Measurements from ENCODE around the gene IMP3.

Gene IMP3

DNA sequence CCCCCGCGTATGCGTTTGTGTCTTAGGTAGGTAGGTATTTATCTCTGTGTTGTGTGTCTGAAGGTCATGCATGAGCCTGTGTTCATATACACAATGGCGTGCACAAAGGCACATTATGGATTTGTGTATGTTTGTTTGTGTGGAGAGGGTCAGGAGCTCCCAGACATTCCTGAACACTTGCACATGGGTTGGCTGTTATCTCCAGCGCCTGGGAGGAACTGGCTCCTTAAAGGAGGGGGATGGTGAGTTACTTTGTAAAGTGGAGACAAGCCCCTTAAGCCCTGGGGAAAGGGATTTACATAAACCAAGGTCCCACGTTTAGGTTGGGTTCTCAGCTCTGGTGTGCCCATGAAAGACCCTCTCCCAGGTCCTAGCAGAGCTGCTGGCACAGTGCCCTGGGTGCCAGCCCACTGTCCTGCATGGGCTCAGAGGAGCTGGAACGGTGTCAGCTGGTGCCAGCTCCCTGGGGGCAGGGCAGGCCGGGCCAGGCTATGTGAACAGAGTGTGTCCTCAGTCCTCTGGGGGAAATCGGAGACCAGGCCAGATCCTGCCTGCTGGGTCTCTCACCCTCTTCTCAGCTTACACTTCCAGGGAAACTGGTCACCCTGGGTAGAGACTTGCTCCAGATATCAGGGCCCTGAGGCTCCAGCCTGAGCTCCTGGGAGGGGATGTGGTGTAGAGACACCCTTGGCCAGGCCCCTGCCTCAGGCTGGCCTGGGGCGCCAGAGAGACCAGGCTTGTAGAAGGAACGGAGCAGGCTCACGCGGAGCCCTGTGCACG, 32.8 kb upstream of the IMP3 start:
- DNase-seq: no peak

DNA sequence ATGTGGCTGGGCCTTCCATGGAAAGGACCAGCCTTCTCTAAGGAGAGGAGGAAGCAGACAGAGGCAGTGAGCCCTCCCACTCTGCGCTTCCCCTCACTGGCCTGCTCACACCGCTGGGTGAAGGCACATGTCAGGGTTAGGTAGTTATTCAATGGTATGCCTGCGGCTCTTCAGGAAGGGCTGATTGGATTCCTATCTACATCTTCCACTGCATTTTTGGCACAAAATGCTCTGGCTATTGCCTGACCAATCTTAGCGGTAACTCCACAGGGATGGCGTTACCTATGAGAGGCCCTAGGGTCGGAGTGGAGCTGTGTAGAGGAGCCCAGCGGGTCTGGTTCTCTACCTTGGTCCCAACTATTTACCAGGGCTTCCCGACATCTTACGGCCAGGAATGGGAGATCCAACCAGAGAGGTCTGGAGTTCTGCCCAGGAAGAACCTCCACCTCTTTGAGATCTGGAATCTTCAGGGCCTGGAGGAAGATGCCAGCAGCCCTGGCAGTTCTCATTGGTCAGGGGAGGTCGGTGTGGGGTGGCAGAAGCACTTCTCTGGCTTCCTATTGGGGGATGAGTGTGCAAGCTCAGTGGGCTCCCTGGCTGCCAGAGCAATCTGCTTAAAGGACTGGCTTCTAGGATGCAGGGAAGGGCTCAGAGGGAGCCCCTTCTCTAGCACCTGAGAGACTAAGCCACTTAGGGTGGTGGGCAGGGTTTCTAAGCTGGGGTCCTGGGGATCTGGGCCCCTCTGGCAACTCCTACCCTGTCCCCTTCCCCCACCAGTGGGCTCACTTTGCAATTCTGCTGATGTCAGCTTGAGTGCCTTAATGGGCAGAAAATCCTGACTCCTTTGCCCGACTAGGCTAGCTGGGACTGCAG, 31.9 kb upstream of the IMP3 start:
- DNase-seq: no peak

DNA sequence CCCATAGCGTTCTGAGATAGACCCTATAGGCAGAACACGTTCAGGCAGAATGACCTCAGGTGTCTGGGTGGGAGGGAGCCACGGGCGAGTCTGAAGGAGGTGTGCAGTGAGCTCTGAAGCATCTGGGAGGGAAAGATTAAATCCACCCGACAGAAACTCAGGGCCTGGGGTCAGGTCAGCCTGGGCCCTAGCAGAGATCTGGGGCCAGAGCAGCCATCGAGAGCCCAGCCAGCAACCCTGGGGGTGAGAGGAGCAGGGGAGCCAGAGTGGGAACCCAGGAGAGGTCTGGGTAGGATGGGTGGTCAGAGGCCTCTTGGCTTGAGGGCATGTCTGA, 29.8 kb upstream of the IMP3 start:
- no peak for DNase-seq

DNA sequence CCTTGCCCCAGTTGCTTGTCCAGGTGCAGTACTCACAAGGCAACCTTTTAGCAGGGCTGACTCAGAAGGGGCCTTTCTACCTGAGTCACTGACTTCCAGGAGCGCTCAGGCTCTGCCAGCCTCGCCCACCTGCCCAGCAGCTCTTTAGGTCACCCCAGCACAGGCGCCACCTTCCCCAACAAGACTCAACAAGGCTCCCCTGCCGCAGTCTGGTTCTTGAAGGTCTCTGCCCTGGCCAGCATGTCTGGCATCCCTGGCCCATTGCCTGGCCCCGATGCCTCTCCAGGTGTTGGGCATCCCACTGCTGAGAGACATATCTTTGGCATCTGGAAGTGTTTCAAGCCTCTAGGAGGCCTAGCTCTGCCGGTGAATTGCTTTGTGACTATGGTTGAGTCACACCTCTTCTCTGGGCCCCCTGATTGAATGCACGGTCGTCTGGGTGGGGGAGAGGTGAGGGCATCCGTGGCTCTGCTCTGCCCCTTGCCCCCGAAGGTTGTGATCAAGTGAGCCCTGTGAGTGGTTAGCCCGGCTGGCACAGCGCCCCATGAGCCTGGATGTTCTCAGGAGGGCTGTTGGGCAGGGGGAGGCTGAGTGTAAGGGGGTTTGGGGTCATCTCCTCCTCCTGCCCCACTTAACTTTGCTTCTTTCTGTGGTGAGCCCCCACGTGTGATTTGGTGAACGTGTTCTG, 29.3 kb upstream of the IMP3 start:
- DNase-seq: no peak

DNA sequence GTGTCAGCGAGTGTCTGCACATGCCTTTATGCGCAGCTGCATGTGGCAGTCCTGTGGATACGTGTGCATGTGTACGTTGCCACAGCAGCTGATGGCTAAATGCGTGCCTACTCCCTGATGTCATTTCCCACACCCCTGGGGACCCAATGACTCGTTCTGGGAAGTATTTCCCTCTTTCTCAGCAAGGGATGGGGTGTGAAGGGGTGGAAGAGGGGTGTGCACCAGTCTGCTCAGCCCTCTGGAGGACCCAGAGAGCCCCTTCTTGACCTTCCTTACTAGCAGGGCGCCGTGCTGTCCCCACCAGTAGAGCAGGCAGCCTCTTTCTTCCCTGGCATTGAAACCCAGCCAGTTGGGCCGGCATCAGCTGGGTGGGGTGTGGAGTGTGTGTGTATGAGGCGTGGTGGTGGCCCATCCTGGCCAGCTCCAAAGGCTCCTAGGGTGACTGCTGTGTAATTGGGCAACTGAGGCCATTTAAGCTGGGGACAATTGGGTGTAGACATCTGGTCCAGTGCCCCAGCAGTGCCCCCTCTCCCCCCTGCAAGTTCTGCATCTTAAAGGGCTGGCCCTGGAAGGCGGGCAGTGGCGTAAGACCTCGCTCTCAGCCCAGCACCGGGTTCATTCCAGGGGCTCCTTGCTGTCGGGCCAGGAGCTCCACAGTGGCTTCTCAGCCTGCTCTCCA, 26.9 kb upstream of the IMP3 start:
- DNase-seq: peak; percentile 62

DNA sequence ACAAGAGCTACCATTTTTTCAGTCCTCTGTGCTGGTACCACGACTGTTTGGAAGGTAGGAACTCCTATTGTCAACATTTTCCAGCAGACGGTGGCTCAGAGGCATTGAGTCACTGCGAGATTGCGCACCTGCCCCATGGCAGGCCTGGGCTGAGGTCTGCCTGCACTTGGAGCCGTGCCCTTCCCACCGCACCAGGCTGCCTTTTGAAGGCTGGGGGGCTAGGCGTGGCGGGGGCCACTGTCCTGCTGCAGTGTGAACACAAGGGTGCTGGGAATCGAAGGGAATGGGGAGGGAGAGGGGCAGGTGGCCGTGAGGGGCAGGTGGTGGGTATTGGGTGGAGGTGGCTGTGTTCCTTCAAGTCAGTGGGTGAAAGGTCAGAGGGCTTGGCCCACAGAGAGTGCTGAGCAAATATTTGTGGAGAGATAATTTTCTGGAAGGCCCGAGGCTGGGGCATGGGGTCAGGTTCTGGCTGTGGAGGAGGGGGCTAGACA, 24.0 kb upstream of the IMP3 start:
- no peak for DNase-seq

DNA sequence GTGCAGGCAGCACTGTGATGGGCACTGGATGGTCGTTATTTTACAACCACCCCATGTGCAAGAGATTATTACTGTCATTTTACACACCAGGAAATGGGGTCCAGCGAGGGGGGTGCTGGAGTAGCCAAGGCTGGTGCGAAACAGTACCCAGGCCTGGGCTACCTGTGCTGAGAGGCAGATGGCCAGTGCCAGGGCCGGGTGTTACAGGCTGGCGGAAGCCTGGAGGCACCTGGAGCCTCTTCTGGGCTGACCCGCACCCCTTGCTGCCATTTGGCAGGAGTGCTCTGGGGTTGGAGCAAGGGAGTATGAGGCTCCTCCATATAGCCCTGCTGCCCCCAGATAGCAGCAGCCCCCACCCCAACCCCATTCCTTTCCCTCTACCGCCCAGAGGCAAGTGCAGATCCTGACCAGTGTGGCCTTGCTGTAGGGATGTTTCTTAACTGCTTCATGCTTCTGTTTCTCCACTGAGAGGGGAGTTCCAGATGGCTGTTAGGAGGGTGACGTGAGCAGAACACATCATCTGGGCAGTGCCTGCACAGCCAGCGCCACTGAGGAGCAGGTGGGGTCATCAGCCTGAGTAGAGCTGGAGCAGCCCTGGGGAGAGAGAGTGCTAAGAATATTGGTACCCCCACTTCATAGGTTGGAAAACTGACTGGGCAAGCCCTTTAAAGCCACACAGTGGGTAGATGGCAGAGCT, 22.9 kb upstream of the IMP3 start:
- no peak for DNase-seq

DNA sequence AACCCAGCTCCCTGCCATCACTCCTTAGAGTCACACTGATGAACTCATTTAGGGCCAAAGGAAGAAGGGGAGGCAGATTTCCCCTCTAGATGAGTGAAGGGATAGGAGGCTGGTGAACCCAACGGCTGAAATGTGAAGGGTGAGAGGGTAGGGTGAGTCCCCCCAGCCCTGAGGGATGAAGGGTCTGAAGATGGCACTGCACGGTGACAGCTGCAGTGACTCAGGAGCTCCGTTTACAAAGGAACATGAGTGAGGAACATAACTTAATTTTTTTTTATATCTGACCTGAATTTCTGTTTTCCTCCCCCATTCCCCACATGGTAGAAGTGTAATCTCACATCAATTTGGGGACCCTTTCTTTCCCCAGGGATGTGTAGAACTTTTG, 21.7 kb upstream of the IMP3 start:
- no peak for DNase-seq

DNA sequence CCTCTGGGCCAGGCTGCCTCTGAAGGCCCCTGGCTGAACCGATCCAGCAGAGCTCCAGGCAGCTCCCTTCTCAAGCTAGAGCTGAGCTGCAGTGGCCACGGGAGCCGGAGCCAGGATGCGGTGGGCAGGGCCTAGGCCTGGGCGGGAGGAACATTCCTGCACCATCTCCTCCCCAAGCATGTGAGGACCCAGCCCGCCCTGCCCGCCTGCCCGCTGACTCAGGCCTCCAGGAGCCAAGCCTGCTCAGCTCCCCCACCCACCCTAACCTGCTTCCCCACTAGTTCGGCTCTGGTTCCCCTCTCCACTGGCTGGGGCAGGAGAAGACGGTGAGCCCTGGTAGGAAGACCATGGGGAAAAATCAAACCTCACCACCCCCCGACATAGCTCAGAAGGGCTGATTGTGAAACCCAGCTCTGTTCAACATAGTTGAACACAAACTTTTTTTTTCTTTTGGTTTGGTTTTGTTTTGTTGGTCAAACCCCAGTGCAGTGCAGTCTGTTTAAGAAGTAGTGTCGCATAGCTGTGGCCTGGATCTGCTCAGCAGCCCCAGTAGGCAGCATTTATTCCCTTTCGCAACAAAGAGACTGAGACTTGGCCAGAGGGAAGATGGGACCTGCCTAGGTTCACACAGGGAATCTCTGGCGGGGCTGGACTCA, 21.2 kb upstream of the IMP3 start:
- DNase-seq: no peak

DNA sequence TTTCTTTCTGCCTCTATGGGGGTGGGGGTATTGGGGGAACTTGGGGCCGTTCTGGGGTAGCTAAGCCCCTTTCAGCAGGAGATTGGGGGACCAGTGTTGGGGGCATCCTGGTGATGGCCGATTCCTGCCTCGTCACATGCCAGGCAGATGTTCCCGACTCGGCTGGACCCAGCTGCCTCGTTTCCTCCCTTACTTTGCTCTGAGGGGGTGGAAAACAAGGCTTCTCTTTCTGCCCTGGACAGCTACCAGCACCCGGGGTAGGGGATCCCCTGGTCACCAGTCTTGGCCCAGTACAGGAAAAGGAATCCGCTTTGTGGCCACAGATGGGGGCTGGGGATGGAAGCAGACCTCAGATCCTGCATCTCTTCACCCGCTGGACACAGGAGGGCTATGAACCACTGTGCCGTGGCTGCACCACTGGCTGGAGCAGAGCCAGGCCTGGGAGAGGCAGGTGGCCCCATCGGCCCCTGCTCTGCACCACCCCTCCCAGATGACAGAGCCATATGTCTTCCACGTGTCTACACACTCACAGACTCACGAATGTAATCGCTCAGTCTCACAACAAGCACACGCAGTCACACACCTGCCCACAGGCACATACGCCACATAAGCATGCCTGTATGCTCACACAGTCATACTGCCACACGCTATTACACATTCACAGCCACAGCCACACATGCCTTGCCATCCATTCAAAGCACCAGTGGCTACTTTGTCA, 20.1 kb upstream of the IMP3 start:
- DNase-seq: no peak

DNA sequence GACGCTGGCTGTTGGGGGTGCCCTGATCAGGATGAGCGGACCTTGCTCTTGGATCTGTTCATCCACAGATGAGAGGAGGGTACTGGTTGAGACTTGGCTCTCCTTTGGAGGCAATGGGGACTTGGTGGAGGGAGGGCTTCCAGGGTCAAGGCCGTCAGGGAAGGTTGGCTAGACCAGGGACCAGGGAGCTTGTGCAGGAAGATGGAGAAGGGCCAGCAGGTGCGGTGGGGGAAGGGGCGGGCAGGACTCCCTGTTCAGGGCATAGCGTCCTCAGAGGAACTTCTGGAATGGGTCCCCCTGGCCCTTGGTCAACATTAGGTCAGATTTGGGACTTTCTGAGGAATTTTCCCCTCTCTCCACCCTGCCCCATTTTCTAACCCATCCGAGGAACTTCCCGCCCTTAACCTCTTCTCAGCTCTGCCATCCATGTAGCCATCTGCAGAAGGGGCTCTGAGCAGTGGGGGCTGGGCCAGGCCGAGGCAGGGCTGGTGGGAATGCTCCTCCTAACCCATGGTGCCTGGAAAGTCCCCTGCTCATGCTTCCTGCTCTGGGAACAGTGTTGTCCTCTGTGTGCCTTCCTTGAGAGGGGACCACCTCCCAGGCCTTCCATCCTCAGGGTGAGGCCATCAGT, 19.2 kb upstream of the IMP3 start:
- no peak for DNase-seq

DNA sequence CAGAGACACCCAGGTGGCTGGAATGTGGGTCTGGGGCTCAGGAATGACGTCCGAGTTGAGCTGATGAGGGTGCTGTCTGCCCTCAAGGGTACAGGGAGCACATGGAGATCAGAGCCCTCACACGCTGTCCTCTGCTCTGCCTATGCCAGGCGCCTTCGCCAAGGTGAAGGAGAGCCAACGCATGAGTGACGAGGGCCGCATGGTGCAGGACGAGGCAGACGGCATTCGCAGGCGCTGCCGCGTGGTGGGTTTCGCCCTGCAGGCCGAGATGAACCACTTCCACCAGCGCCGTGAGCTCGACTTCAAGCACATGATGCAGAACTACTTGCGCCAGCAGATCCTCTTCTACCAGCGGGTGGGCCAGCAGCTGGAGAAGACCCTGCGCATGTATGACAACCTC, 16.8 kb upstream of the IMP3 start:
- DNase-seq: no peak

DNA sequence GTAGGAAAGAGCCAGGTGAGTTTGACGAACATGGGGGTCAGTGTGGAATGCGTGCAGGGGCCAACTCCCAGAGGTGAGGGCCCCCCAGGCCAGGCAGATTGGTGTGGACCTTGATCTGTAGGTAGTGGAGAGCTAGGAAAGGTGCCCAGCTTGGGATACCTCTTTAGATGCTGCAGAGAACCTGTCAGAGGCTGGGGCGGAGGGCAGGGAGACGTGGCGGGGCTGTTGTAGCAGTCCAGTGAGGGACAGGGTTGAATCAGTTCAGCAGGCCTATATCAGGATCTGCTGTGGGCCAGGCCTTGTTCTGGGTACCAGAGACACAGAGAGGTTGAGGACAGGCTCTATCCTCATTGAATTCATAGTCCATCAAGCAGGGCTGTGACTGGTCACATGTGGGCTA, 16.3 kb upstream of the IMP3 start:
- DNase-seq: no peak

DNA sequence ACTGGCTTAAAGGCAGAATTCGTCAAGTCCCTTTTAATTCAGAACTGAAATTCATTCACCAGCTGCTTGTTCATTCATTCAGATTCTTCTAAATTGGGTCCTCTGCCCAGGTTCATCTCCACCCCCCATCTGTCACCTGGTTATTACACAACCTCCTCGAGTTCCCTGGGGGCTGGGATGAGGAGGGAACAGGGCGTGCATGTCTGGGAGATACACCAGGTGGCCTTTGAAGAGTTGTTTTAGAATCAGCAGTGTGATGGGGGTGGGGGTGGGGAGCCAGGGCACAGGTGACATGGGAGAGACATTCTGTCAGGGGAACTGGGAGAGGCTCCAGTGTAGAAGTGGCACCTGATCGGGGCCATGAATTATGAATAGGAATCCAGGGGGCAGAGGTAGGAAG, 15.9 kb upstream of the IMP3 start:
- DNase-seq: no peak

DNA sequence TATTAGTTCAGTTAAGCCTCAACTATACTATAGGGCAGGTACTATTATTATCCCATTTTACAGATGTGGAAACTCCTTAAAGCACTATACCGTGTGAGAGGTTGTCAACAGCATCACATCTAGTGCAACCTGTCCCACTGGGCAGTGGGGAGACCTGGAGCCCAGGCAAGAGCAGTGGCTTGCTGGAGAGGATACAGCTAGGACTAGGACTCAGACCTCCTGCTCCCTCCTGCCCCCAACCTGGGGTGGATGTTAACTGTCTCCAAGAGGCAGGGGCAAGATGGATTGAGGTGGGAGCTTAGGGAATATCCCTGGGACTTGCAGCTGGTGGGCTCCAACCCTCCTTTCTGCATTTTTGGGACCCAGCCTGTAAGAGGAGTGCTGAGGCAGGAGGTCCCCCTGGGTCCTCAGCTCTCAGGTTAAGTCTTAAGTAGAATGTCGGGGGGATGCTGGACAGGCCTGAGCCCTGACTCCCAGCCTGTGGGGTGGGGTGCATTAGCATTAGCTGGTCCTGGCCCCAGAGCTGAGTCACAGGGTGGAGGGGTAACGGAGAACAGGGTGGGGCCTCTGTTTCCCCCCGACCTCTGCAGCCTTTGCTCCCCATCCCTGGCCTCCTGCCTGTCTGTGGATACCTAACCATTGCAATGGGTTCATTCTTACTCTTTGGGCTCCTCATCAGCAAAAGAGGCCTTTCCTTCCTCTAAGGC, 14.3 kb upstream of the IMP3 start:
- no peak for DNase-seq

DNA sequence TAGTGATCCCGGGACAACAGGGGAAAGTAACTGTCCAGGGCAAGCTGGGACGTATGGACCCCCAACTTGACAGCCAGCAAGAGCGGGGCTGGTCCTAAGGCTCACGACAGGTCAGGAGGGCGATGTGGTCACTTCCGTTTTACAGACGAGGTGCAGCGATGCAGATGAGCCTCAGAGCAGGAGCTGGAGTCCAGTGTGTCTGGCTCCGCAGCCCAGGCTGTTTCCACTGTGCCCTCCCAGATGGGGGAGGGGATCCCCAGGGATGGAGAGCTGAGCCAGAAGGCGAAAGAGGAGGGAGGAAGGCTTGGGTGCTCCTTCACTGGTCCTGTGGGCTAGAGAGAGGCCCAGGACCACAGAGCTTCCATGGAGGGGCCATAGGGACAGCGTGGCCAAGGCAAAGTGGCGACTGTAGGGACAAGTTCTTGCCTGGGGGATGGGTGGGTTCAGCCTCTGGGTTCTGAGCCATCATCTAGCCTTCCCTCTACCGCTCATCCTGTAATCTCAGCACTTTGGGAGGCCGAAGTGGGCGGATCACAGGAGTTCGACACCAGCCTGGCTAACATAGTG, 13.4 kb upstream of the IMP3 start:
- no peak for DNase-seq

DNA sequence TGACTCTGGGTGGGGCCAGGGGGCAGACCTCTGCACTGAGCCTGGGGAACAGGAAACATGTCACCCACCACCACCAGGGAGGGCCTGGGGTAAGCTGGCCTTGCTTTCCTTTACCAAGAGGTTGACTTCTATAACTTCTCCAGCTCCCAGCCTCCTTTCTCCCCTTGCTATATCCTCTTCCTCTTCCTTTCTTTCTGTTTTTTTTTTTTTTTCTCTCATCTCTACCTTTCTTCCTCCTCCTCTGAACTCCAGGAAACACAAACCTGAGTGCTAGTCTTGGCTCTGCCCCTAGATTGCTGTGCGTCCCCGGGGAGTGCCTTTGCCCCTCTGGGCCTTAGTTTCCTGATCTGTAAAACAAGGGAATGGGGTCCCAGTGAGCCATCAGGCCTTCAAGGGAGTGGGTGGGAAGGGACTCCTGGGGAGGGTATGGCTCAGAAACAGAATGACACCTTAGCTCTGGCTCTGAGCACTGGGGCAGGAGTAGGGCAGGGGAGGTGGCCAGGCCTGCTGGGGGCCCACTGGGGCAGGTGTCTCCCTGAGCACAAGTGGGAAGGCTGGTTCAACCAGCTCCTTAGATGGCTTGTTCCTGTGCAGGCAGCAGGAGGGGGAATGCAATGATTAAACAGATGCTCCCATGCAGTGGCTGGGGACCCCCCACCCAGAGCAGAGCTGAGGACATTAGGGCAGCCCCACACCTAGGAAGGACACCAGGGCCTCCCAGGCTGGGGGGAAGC, 12.0 kb upstream of the IMP3 start:
- DNase-seq: no peak

DNA sequence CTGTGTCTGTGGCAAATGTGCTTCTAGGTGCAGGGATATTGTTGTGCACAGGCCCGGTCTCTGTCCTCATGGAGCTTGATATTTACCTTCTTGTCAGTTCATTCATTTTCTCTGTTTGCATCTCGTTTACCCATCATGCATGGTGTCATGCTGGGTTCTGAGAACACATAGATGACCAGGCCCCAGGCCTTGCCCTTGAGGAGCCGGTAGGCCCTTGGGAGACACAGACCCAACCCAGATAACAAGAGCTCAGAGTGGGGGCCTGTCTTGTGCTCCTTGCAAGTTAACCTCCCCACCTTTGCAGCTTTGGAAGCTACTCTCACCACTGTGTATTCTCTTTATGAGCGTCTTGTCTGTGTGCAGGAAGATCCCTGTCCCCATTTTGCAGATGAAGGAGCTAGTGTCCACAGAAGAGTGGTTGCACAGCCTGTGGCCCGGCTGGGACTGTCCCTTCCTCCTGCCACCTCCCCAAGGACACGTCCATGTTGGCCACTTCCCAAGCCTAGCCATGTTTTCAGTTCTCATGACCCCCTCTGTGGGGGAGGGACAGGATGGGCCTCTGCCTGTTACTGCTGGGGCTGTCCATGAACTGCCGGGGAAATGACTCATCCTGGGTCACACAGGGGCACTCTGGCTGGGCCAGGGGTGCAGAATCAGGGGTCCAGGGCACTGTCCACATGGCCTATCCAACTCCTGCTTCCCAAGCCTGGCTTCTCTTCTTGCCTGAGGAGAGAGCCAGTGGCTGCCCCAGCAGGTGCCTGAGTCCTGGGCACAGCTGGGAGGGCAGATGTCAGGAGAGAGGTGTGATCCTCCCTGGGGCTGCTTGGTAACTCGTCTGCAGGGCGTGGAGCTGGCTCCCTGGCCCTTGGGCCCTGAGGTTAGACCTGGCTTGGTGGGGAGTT, 11.1 kb upstream of the IMP3 start:
- DNase-seq: peak; percentile 61

All from inflammatory macrophage treated with lipopolysaccharide for 4 hours (primary cell).